ENCODE data around the gene MCCC1.
A peak's percentile ranks its signal among the peaks of the same experiment; 100 is the strongest.

Gene MCCC1

DNA sequence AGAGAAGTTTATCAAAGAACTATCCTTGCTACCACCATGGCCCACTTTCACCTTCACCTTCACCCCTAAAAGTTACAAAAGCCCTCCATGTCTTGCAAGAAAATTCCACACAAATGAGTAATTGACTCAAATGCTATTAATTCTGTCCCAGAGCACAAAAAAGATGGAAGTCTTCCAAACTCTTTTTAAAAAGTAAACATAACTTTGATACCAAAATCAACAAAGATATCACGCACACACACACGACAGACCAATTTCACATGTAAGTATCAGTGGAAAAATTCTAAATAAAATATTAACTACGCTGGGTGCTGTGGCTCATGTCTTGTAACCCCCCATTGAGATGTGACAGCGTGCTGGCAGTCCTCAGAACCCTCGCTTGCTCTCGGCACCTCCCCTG lies 1.1 kb upstream of the MCCC1 start:
- Histone ChIP-seq H3K4me3 (no peak overlapping the region), H3K27ac (peak overlapping the region; percentile 45 to 88)
- no peak for DNase-seq (ENCODE audit: low spot score)
- no peak for TF ChIP-seq CTCF (IDR thresholded peaks at IDR 0.05)

DNA sequence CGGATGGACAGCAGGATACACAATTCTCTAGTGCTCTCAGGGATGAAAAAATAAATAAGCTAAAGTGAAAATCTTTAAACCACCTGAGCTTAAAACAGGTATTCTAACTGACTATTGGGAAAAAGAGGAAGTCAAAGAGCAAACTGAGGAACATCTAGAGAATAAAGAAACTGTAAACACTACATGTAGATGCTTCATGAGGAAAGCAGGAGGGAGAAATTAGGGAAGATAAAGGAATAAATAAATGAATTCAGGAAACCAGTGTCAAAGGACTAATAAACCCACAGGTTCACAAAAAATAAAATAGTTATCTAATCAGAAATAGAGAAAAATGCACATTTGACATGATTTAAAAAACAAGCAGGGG lies 525 bp upstream of the MCCC1 start:
- H3K4me3 ChIP-seq: peak overlapping the region; percentile 90
- DNase-seq (ENCODE audit: low spot score): no peak
- peak overlapping the region; percentile 88 to 95 for H3K27ac ChIP-seq
- no peak for TF ChIP-seq CTCF (IDR thresholded peaks at IDR 0.05)

DNA sequence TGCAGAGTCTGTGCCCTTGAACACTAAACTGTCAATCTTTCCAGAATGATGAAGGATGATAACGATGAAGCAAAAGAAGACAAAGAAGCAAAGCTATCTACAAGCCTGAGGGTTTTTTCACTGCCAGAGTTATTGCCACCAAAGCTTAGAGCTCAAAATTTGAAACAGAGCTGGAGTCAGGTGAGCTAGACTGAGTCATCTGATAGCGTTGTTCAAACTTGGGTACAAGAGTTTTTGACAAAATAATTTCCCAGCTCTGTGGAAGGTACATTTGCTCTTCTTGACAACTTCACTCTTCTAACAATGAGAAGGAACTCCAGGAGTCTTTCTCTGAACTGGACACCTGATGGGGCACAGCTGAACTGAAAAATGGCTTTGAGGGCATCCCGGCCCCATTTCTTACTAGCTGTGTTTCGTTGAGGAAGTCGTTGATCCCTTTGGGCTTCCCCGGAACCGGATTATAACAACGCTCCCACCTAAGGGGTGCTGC lies 715 bp downstream of the MCCC1 start:
- Histone ChIP-seq H3K4me3 (peak overlapping the region; percentile 90), H3K27ac (peak overlapping the region; percentile 88 to 95)
- TF ChIP-seq CTCF (IDR thresholded peaks at IDR 0.05): no peak
- DNase-seq (ENCODE audit: low spot score): peak; percentile 77

DNA sequence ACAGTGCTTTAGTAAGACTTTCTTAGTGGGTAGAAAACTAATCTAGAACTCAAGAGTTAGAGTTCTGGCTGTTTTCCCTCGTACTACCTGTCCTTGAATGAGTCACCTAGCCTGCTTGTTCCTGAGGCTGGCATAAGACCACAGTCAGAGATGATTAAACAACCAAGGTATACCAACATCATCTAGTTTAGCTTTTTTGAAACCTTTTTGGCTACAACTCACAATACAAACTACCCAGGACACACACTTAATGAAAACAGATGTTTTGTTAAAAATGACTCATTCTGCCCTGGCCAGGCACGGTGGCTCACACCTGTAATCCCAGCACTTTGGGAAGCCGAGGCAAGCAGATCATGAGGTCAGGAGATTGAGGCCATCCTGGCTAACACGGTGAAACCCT lies 4.6 kb downstream of the MCCC1 start:
- DNase-seq (ENCODE audit: low spot score): no peak
- H3K27ac ChIP-seq: no peak overlapping the region

DNA sequence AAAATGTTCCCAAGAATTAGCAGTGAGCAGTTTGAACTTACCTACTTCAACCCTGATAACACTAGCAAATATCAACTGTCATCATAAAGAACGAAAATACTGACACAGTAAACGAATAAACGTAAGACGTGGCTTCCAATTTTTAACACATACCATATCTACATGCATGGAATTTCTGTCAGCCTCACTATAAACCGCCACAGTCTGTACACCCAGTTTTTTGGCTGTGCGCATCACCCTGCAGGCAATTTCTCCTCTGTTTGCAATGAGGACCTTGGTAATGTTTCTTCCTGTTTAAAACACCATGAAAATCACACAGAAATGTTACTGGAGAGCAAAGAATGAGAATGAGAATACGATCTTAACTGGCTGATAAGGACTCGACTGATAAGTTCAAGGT lies 7.0 kb downstream of the MCCC1 start:
- H3K4me3 ChIP-seq: no peak overlapping the region
- TF ChIP-seq CTCF (IDR thresholded peaks at IDR 0.05): no peak
- no peak for DNase-seq (ENCODE audit: low spot score)
- H3K27ac ChIP-seq: no peak overlapping the region

More for the DNA sequence above, 4.6 kb downstream of the MCCC1 start:
- H3K4me3 ChIP-seq: no peak overlapping the region
- no peak for TF ChIP-seq CTCF (IDR thresholded peaks at IDR 0.05)

DNA sequence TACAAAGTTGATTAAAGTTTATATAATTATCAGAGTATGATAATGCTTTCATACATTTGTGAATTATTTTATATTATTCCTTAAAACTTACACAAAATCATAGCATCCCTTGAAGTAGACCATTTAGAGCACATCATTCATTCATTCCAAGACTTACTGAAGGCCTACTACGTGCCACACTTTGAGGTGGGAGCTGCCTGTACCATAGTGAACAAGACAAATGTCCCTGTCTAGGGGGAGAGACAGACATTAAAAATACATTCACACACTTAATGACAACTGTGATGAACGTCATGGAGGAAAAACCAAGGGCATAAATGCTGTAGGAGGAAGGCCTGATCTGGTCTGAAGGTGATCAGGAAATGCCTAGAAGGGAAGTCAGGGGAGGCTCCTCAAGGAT lies 12.1 kb downstream of the MCCC1 start:
- no peak for TF ChIP-seq CTCF (IDR thresholded peaks at IDR 0.05)
- H3K4me3 ChIP-seq: no peak overlapping the region
- DNase-seq (ENCODE audit: low spot score): no peak
- no peak overlapping the region for H3K27ac ChIP-seq

DNA sequence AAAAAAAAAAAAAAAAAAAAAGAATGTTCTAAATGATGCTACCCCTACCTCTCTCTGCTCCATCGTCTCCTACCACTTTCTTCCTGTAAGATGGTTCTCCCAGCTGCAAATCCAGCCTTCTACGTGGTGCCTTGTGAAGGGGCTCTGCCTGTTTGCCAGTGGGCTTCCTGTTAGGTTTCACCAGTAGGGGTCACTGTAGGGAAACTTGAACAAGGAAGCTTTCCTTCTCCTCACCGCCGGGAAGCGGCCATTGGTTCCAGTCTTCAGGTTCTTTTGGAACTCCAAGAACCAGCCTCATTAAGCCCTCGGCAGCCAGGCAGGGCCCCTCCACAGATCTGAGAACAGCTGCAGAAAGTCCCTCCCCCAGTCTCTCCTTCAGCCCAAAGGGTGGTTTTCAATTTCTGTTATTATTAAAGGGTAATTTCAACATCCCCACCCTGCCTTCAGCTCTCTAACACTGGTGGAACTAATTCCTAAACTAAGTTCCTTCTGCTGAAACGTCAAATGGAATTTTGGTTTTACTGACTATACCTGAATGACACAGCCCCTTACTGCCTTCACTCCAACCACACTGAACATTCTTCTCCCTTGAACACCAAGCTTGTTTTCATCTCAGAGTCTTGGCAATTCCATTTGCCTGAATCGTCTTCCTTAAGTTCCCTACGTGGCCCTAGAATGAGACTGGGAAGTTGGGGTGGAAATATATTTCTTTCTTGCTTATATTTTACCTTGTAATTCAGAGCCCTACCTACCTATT lies 13.5 kb downstream of the MCCC1 start:
- no peak overlapping the region for H3K27ac ChIP-seq
- DNase-seq (ENCODE audit: low spot score): no peak
- no peak for TF ChIP-seq CTCF (IDR thresholded peaks at IDR 0.05)
- no peak overlapping the region for H3K4me3 ChIP-seq

Measured in coronary artery (tissue), 2 donors.